HepG2 (cell line): ENCODE measurements around the gene NUBP2. TPM values are rescaled to one million over a fixed set of nuclear protein-coding genes. Genes with fewer than 3 reads are reported as not detected.
A peak's percentile ranks its signal among the peaks of the same experiment; 100 is the strongest.

Experiments
- ASH2L ChIP-seq: fragments of 300-600, 200-600 bp; sonication (generic); IDR thresholded peaks from 2 replicates; pipeline ENCODE4 v1.7.0; 2017; ENCODE audit warnings: low read depth, mild to moderate bottlenecking, moderate library complexity, mixed read lengths, low read length; ENCODE audit not compliant: insufficient read length
- BCL6 ChIP-seq: IDR thresholded peaks from 2 replicates; pipeline ENCODE4 v1.6.1; 2016; ENCODE audit warnings: missing genetic modification reagents, missing compliant biosample characterization
- CC2D1A ChIP-seq: sonication (generic); formaldehyde crosslinking; IDR thresholded peaks from 2 replicates; pipeline ENCODE4 v1.8.1; 2023; ENCODE audit warnings: mild to moderate bottlenecking, missing genetic modification reagents
- CEBPG ChIP-seq: IDR thresholded peaks from 2 replicates; pipeline ENCODE4 v1.6.1; 2016
- DZIP1 ChIP-seq: sonication (generic); formaldehyde crosslinking; IDR thresholded peaks from 2 replicates; pipeline ENCODE4 v1.5.0; 2020; ENCODE audit warnings: mild to moderate bottlenecking, missing genetic modification reagents
- GATA4 ChIP-seq: sonication (generic); IDR thresholded peaks from 2 replicates; pipeline ENCODE4 v1.6.1; 2016; ENCODE audit warnings: antibody characterized with exemption, low read depth, borderline replicate concordance
- GPBP1L1 ChIP-seq: sonication (generic); formaldehyde crosslinking; IDR thresholded peaks from 2 replicates; pipeline ENCODE4 v1.5.0; 2020; ENCODE audit warnings: mild to moderate bottlenecking, missing genetic modification reagents
- HCFC1 ChIP-seq: fragments of 150-350 bp; IDR thresholded peaks from 2 replicates; pipeline ENCODE4 v1.6.1; 2014; ENCODE audit warnings: low read depth, low read length
- HNRNPUL1 ChIP-seq: fragments of 200-400 bp; formaldehyde crosslinking; IDR thresholded peaks from 2 replicates; pipeline ENCODE4 v1.6.1; 2017; ENCODE audit warnings: low read depth, mild to moderate bottlenecking, low read length, moderate library complexity
- HOXA5 ChIP-seq: sonication (generic); formaldehyde crosslinking; IDR thresholded peaks from 2 replicates; pipeline ENCODE4 v1.4.0; 2020; ENCODE audit warnings: missing genetic modification reagents
- PBX2 ChIP-seq: IDR thresholded peaks from 2 replicates; pipeline ENCODE4 v1.6.1; 2016; ENCODE audit warnings: control low read depth
- SMAD9 ChIP-seq: sonication (generic); formaldehyde crosslinking; IDR thresholded peaks from 2 replicates; pipeline ENCODE4 v1.5.1; 2020; ENCODE audit warnings: mild to moderate bottlenecking, missing genetic modification reagents
- STAG1 ChIP-seq: sonication (generic); formaldehyde crosslinking; IDR thresholded peaks from 2 replicates; pipeline ENCODE4 v1.4.0; 2020; ENCODE audit warnings: missing genetic modification reagents
- THAP11 ChIP-seq: IDR thresholded peaks from 2 replicates; pipeline ENCODE4 v1.6.1; 2016; ENCODE audit warnings: missing biosample characterization, missing genetic modification reagents
- TP53 ChIP-seq: sonication (generic); formaldehyde crosslinking; conservative IDR thresholded peaks from 2 replicates; pipeline ENCODE4 v1.4.0; 2020; ENCODE audit warnings: missing genetic modification reagents
- ZNF292 ChIP-seq: sonication (generic); formaldehyde crosslinking; IDR thresholded peaks from 2 replicates; pipeline ENCODE4 v1.8.1; 2022; ENCODE audit warnings: mild to moderate bottlenecking, low read depth, missing genetic modification reagents, borderline replicate concordance
- ZNF296 ChIP-seq: sonication (generic); formaldehyde crosslinking; conservative IDR thresholded peaks from 2 replicates; pipeline ENCODE4 v1.5.0; 2020; ENCODE audit warnings: mild to moderate bottlenecking, missing genetic modification reagents
- ZNF33B ChIP-seq: sonication (generic); formaldehyde crosslinking; IDR thresholded peaks from 2 replicates; pipeline ENCODE4 v1.5.1; 2020; ENCODE audit warnings: mild to moderate bottlenecking, missing genetic modification reagents
- ZNF382 ChIP-seq: sonication (generic); formaldehyde crosslinking; IDR thresholded peaks from 2 replicates; pipeline ENCODE4 v1.5.0; 2020; ENCODE audit warnings: missing genetic modification reagents, mild to moderate bottlenecking, borderline replicate concordance
- ZNF562 ChIP-seq: sonication (generic); formaldehyde crosslinking; IDR thresholded peaks from 2 replicates; pipeline ENCODE4 v1.8.0; 2022; ENCODE audit warnings: missing genetic modification reagents, borderline replicate concordance
- ZNF563 ChIP-seq: sonication (generic); formaldehyde crosslinking; IDR thresholded peaks from 2 replicates; pipeline ENCODE4 v1.8.0; 2022; ENCODE audit warnings: mild to moderate bottlenecking, moderate library complexity, missing genetic modification reagents
- ZNF605 ChIP-seq: sonication (generic); formaldehyde crosslinking; IDR thresholded peaks from 2 replicates; pipeline ENCODE4 v1.8.0; 2022; ENCODE audit warnings: mild to moderate bottlenecking, missing genetic modification reagents
- ZNF615 ChIP-seq: sonication (generic); formaldehyde crosslinking; IDR thresholded peaks from 2 replicates; pipeline ENCODE4 v1.5.0; 2020; ENCODE audit warnings: mild to moderate bottlenecking, missing genetic modification reagents, borderline replicate concordance
- ZNF782 ChIP-seq: sonication (generic); formaldehyde crosslinking; IDR thresholded peaks from 2 replicates; pipeline ENCODE4 v1.4.0; 2020; ENCODE audit warnings: missing genetic modification reagents, mild to moderate bottlenecking, borderline replicate concordance
- polyA plus RNA-seq, 8 experiments: library from polyadenylated mRNA; depleted of rRNA in 3 of 8; stranded (reverse) in 7 of 8; unstranded in 1 of 8; fragments of >200 nt; fragmentation: Illumina TruSeq in 4 of 8; extraction: Trizol in 4 of 8; gene quantifications; 2 replicates each; pipeline versions ENCODE4 v1.2.1 to v1.2.3, GENCODE V29; 2011 to 2016; ENCODE audit warnings: low read depth in 4 of 8, missing spikeins in 1 of 8, mixed read lengths in 1 of 8; ENCODE audit not compliant: insufficient read depth in 1 of 8
- total RNA-seq, 5 experiments: library from RNA; depleted of rRNA; stranded (reverse); fragments of >200 nt; fragmentation: Illumina TruSeq; extraction: Trizol; gene quantifications; 2 replicates each; pipeline ENCODE4 v1.2.3, GENCODE V29; 2016; ENCODE audit warnings: low read depth in 1 of 5
- TF ChIP-seq, protein P1 (sequence below): sonication (generic); formaldehyde crosslinking; IDR thresholded peaks from 2 replicates; pipeline ENCODE4 v1.5.1; 2020; ENCODE audit warnings: mild to moderate bottlenecking, moderate library complexity, missing genetic modification reagents

The NUBP2 gene
- total and polyA plus RNA-seq, 2 of the 13 experiments (the other 11 are each of a cell fraction or from before 2014, with no cell fraction given) = 25.7 to 61.5 TPM

GRCh38 chr16:1772908-1773702, 9.7 kb upstream of the NUBP2 start, which contains the start of gene MRPS34 (continued):
- TF ChIP-seq GPBP1L1 (CRISPR knock-in tag) = no peak
- TF ChIP-seq PBX2 = no peak
- peak; percentile 77 for TF ChIP-seq ASH2L
- no peak for TF ChIP-seq ZNF296 (CRISPR knock-in tag)
- no peak for TF ChIP-seq ZNF605 (CRISPR knock-in tag)
- TF ChIP-seq ZNF382 (CRISPR knock-in tag) = no peak
- TF ChIP-seq THAP11 = peak; percentile 95
- no peak for TF ChIP-seq ZNF615 (CRISPR knock-in tag)
- no peak for TF ChIP-seq SMAD9 (CRISPR knock-in tag)
- TF ChIP-seq DZIP1 = no peak
- TF ChIP-seq ZNF292 (CRISPR knock-in tag) = no peak
- TF ChIP-seq ZNF562 (CRISPR knock-in tag) = peak; percentile 60; the same call in 1 of the 2 replicates
- TF ChIP-seq STAG1 = peak; percentile 69
- no peak; the same call in 1 of the 2 replicates for TF ChIP-seq ZNF563
- TF ChIP-seq CEBPG = no peak
- TF ChIP-seq GATA4 = no peak
- peak; percentile 93 for TF ChIP-seq TP53
- no peak for TF ChIP-seq CC2D1A
- TF ChIP-seq ZNF782 (CRISPR knock-in tag) = peak; percentile 64; the same call in 1 of the 2 replicates
- peak; percentile 74 for TF ChIP-seq HCFC1
- TF ChIP-seq HOXA5 (CRISPR knock-in tag) = peak; percentile 88
- TF ChIP-seq, protein P1, sequence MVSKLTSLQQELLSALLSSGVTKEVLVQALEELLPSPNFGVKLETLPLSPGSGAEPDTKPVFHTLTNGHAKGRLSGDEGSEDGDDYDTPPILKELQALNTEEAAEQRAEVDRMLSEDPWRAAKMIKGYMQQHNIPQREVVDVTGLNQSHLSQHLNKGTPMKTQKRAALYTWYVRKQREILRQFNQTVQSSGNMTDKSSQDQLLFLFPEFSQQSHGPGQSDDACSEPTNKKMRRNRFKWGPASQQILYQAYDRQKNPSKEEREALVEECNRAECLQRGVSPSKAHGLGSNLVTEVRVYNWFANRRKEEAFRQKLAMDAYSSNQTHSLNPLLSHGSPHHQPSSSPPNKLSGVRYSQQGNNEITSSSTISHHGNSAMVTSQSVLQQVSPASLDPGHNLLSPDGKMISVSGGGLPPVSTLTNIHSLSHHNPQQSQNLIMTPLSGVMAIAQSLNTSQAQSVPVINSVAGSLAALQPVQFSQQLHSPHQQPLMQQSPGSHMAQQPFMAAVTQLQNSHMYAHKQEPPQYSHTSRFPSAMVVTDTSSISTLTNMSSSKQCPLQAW (CRISPR knock-in tag) = no peak
- TF ChIP-seq ZNF33B (CRISPR knock-in tag) = no peak
- peak; percentile 45 for TF ChIP-seq BCL6 (CRISPR knock-in tag)
- peak; percentile 14; the same call in 1 of the 2 replicates for TF ChIP-seq HNRNPUL1
